GM08714 (cell line): ENCODE measurements around the gene CBFA2T3.
"Not testable (repeated sequence)": the region's sequence is repeated elsewhere in the genome, so short reads cannot be mapped to it uniquely, and the experiment has no call there.

Experiments used
- H3K4me3 ChIP-seq: fragments of 200-500 bp; sonication (Bioruptor generic); 2 replicates; pipeline ENCODE4 v1.5.1; 2014; ENCODE audit warnings: mild to moderate bottlenecking, low read length, inconsistent platforms
- ZNF274 ChIP-seq: IDR thresholded peaks from 2 replicates; pipeline ENCODE4 v1.6.1; 2012; ENCODE audit warnings: mild to moderate bottlenecking, low read depth, low read length

CBFA2T3 gene

GRCh38 chr16:89017543-89018281 is 40.7 kb upstream of the CBFA2T3 start:
- TF ChIP-seq ZNF274, result no peak

GRCh38 chr16:89016561-89016960 is 39.6 kb upstream of the CBFA2T3 start:
- H3K4me3 ChIP-seq, result not testable (repeated sequence)

More at GRCh38 chr16:89017543-89018281, 40.7 kb upstream of the CBFA2T3 start:
- no peak overlapping the region for H3K4me3 ChIP-seq

GRCh38 chr16:89015271-89015859 is 38.4 kb upstream of the CBFA2T3 start:
- no peak for TF ChIP-seq ZNF274
- H3K4me3 ChIP-seq, result no peak overlapping the region

GRCh38 chr16:89014403-89015230 is 37.6 kb upstream of the CBFA2T3 start:
- no peak for TF ChIP-seq ZNF274
- H3K4me3 ChIP-seq, result no peak overlapping the region

GRCh38 chr16:89013692-89014402 is 36.8 kb upstream of the CBFA2T3 start:
- H3K4me3 ChIP-seq, result no peak overlapping the region
- TF ChIP-seq ZNF274, result no peak

GRCh38 chr16:89013111-89013510 is 36.1 kb upstream of the CBFA2T3 start:
- TF ChIP-seq ZNF274, result no peak
- H3K4me3 ChIP-seq, result no peak overlapping the region

- TF ChIP-seq ZNF274, result no peak
- no peak overlapping the region for H3K4me3 ChIP-seq
Measured at GRCh38 chr16:89012622-89012995, 35.6 kb upstream of the CBFA2T3 start.

GRCh38 chr16:89011909-89012621 is 35.1 kb upstream of the CBFA2T3 start:
- no peak overlapping the region for H3K4me3 ChIP-seq
- TF ChIP-seq ZNF274, result no peak

GRCh38 chr16:89010210-89010925 is 33.4 kb upstream of the CBFA2T3 start:
- no peak for TF ChIP-seq ZNF274

GRCh38 chr16:89009343-89010209 is 32.6 kb upstream of the CBFA2T3 start:
- no peak overlapping the region for H3K4me3 ChIP-seq
- TF ChIP-seq ZNF274, result no peak

More at GRCh38 chr16:89010210-89010925, 33.4 kb upstream of the CBFA2T3 start:
- H3K4me3 ChIP-seq, result no peak overlapping the region

- not testable (repeated sequence) for H3K4me3 ChIP-seq
Measured at GRCh38 chr16:89008796-89009195, 31.8 kb upstream of the CBFA2T3 start.

GRCh38 chr16:89007371-89008249 is 30.6 kb upstream of the CBFA2T3 start:
- no peak for TF ChIP-seq ZNF274
- no peak overlapping the region for H3K4me3 ChIP-seq
